ENCODE measurements around the gene ARHGAP42.

- TF ChIP-seq CTCF (IDR thresholded peaks at IDR 0.05; ENCODE audit: borderline replicate concordance, extremely low read depth, low read length, poor library complexity, severe bottlenecking), result no peak
- no peak for TF ChIP-seq EZH2 (IDR thresholded peaks at IDR 0.05; ENCODE audit: borderline replicate concordance, low read depth, low read length, severe bottlenecking)
These were observed 55.0 kb downstream of the ARHGAP42 start for GRCh38 chr11:100741866-100742625.

All from DND-41 (cell line).